PFSK-1 (cell line): ENCODE measurements around the gene SIGLEC1.

Source experiments
- FOXP2 ChIP-seq: optimal IDR thresholded peaks from 2 replicates; pipeline ENCODE3; 2011; ENCODE audit warnings: borderline replicate concordance, control low read depth, inconsistent platforms; ENCODE audit not compliant: insufficient read depth; ENCODE audit errors: extremely low read length, extremely low read depth
- POLR2AphosphoS5 ChIP-seq: IDR thresholded peaks from 2 replicates; pipeline ENCODE4 v1.6.1; 2012; ENCODE audit warnings: low read depth, mild to moderate bottlenecking, control low read depth, low read length, moderate library complexity
- REST ChIP-seq, 2 experiments: IDR thresholded peaks; 2 replicates each; pipeline versions ENCODE4 v1.6.1 to v1.8.0; 2011 to 2012; ENCODE audit warnings: low read depth in 2 of 2, low read length in 2 of 2, control low read depth in 1 of 2, inconsistent platforms in 1 of 2, mild to moderate bottlenecking in 1 of 2, moderate library complexity in 1 of 2; ENCODE audit not compliant: insufficient read depth in 1 of 2
- SIN3A ChIP-seq: IDR thresholded peaks from 2 replicates; pipeline ENCODE4 v1.6.1; 2012; ENCODE audit warnings: mild to moderate bottlenecking, low read length, moderate library complexity, borderline replicate concordance; ENCODE audit not compliant: insufficient read depth
- TAF1 ChIP-seq: IDR thresholded peaks from 2 replicates; pipeline ENCODE4 v1.6.1; 2012; ENCODE audit warnings: low read length, control low read depth, borderline replicate concordance; ENCODE audit not compliant: insufficient read depth

- TF ChIP-seq REST (IDR thresholded peaks at IDR 0.05; ENCODE audit: insufficient read depth in 1 of 2, low read depth in 2 of 2, low read length in 2 of 2) (no peak), TAF1 (no peak), SIN3A (no peak), POLR2AphosphoS5 (no peak), FOXP2 (no peak)
These were observed 30.2 kb downstream of the SIGLEC1 start, which contains the start of gene ADAM33 for GRCh38 chr20:3681931-3682781.
